Activated T-helper 1 cell treated with anti-CD3 and anti-CD28 coated beads, Interleukin-12 subunit alpha, Interleukin-12 subunit beta, Interleukin-2, Interleukin-4 antibody, amounts not matched to agents 30 ng/mL and 10 ng/mL and 1 ng/mL, durations not matched to agents 14 hours and 24 hours and 36 hours (primary cell): Measurements from ENCODE around the gene MACROH2A2. TPM values are rescaled to one million over a fixed set of nuclear protein-coding genes. Genes with fewer than 3 reads are reported as not detected.

Experiments used
- DNase-seq: peaks from one replicate; pipeline ENCODE4 v3.0.0; 2021; ENCODE audit warnings: low spot score
- H3K27ac Mint-ChIP-seq: one replicate; pipeline ENCODE4 v1.8.0; 2021; ENCODE audit warnings: mild to moderate bottlenecking, mixed read lengths
- H3K27me3 Mint-ChIP-seq: one replicate; pipeline ENCODE4 v1.8.0; 2022; ENCODE audit warnings: mild to moderate bottlenecking, moderate library complexity, mixed read lengths; ENCODE audit not compliant: insufficient read depth
- H3K36me3 Mint-ChIP-seq: one replicate; pipeline ENCODE4 v1.8.0; 2021; ENCODE audit warnings: low read depth, mixed read lengths
- H3K4me1 Mint-ChIP-seq: one replicate; pipeline ENCODE4 v1.8.0; 2021; ENCODE audit warnings: low read depth, mixed read lengths
- H3K4me3 Mint-ChIP-seq: one replicate; pipeline ENCODE4 v1.8.0; 2021; ENCODE audit warnings: mild to moderate bottlenecking, moderate library complexity, mixed read lengths
- H3K9me3 Mint-ChIP-seq: one replicate; pipeline ENCODE4 v1.8.0; 2021; ENCODE audit warnings: mixed read lengths
- intact Hi-C: fragments of 100-400 bp; cut with micrococcal nuclease; formaldehyde crosslinking; loops from one replicate; pipeline ENCODE4 v1.15.1; 2024
- total RNA-seq: library from RNA; stranded (reverse); gene quantifications from 2 replicates; pipeline ENCODE4 v1.2.3, GENCODE V29; 2022

MACROH2A2 gene
- total RNA-seq, 1 donor from 2014 or later = 3.4 TPM

GRCh38 chr10:70053218-70053840 is 683 bp downstream of the MACROH2A2 start:
- H3K27me3 Mint-ChIP-seq = peaks cover 55% of the 10 kb centered on the region
- H3K36me3 Mint-ChIP-seq = peaks cover 1% of the 10 kb centered on the region
- peaks cover 9% of the 10 kb centered on the region for H3K4me1 Mint-ChIP-seq
- no peaks in the 10 kb centered on the region for H3K9me3 Mint-ChIP-seq
- H3K4me3 Mint-ChIP-seq = peak overlapping the region; percentile 88
- no peak overlapping the region for H3K27ac Mint-ChIP-seq
- no peak for DNase-seq
- intact Hi-C loops = loop anchor here (5.0 kb wide), 1 partner anchor 481 kb away; the partner anchor contains the start of gene NEUROG3

DNA sequence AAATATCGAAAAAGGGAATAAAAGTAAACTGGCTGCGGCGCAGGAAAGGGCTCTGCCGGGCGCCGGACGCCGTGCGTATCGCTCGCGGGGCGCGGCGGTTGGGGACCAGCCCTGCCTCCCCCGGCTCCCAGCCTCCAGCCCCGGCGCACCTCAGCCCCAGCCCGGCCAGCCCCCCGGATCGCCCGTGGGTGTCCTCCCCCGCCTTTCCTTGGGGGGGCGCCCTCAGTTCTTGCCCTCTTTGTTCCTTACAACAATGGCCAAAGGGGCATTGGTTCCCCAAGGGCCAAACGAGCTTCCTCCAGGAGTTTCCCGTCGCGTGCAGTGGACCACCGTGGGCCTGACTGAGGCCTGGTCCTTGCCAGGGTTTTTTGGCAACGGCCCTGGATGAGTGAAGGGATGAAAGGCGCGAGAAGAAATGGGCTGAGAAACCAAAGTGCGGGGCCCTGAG is 1.2 kb downstream of the MACROH2A2 start:
- Mint-ChIP-seq H3K4me1 (peaks cover 9% of the 10 kb centered on the region), H3K36me3 (peaks cover 1% of the 10 kb centered on the region), H3K9me3 (no peaks in the 10 kb centered on the region), H3K27me3 (peaks cover 56% of the 10 kb centered on the region), H3K4me3 (peak overlapping the region; percentile 39), H3K27ac (no peak overlapping the region)
- no peak for DNase-seq
- intact Hi-C loops = loop anchor here (5.0 kb wide), 1 partner anchor 482 kb away; the partner anchor contains the start of gene NEUROG3

DNA sequence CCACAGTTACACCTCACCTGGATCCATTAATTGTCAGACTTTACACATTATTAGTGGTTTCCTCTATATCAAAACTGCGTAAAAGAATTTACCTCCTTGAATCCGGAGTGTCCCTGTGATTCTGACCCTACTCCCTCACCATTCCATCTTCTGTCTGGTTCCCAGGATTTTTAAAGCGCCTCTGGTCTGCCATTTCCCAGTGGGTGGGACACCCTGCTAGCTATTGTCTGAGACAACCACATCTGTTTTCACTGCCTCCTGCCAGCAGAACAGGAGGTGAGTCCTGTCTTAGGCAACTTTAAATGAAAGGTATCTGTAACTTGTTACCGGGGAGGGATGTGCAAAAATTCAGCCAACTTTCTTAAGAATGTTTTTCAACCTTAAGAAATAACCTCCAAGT is 2.3 kb downstream of the MACROH2A2 start:
- Mint-ChIP-seq H3K36me3 (peaks cover 1% of the 10 kb centered on the region), H3K4me3 (peak overlapping the region; percentile 56), H3K27me3 (peaks cover 49% of the 10 kb centered on the region), H3K9me3 (no peaks in the 10 kb centered on the region), H3K27ac (no peak overlapping the region), H3K4me1 (peaks cover 9% of the 10 kb centered on the region)
- DNase-seq = no peak
- intact Hi-C loops = loop anchor here (5.0 kb wide), 1 partner anchor 483 kb away; the partner anchor contains the start of gene NEUROG3

- intact Hi-C loops = no loop called here
- Mint-ChIP-seq H3K4me1 (peaks cover 9% of the 10 kb centered on the region), H3K27ac (no peak overlapping the region), H3K4me3 (no peak overlapping the region), H3K9me3 (no peaks in the 10 kb centered on the region), H3K36me3 (peaks cover 1% of the 10 kb centered on the region), H3K27me3 (peaks cover 48% of the 10 kb centered on the region)
- no peak for DNase-seq
These were observed 2.9 kb downstream of the MACROH2A2 start for GRCh38 chr10:70055550-70055949.

- H3K27ac Mint-ChIP-seq = no peak overlapping the region
- no peak for DNase-seq
- peaks cover 1% of the 10 kb centered on the region for H3K36me3 Mint-ChIP-seq
- peaks cover 5% of the 10 kb centered on the region for H3K4me1 Mint-ChIP-seq
- H3K9me3 Mint-ChIP-seq = no peaks in the 10 kb centered on the region
- no peak overlapping the region for H3K4me3 Mint-ChIP-seq
- intact Hi-C loops = no loop called here
- peaks cover 40% of the 10 kb centered on the region for H3K27me3 Mint-ChIP-seq
These were observed 4.7 kb downstream of the MACROH2A2 start for GRCh38 chr10:70057306-70057705.

- no peaks in the 10 kb centered on the region for H3K9me3 Mint-ChIP-seq
- no peak for DNase-seq
- H3K4me1 Mint-ChIP-seq = no peaks in the 10 kb centered on the region
- H3K36me3 Mint-ChIP-seq = no peaks in the 10 kb centered on the region
- intact Hi-C loops = no loop called here
- no peak overlapping the region for H3K27ac Mint-ChIP-seq
- no peak overlapping the region for H3K4me3 Mint-ChIP-seq
- peaks cover 22% of the 10 kb centered on the region for H3K27me3 Mint-ChIP-seq
These were observed 7.7 kb downstream of the MACROH2A2 start for GRCh38 chr10:70060389-70060788.

DNA sequence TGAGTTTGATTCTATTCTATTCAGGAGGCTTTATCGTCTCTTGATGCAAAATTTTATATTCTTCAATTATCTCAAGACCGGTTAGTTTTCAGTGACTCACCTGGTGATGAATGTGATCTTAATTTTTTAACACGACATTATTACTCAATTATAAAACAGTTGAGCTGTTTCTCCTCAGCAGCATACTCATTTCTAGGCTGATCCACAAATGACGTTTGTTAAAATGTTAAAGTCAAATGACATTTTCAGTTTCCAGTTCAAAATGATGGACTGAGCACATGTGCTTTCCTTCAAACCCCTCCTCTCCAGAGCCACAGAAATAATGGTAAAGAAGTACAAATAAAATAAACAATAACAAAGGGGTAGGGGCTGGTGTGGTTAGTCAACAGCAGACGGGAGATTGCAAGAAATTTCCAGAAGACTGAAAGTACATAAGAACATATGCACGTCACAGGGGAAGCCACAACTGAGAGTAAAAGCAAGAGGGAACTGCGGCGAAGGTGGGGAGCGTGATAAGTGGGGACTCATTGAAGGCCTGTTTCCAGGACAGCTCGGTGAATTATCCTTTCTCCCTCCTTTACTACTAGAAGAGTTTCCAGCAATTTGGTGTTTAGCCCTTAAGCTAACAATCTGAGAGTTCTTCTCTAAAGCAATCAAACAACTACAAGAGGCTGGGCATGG is 10.9 kb downstream of the MACROH2A2 start:
- Mint-ChIP-seq H3K9me3 (no peaks in the 10 kb centered on the region), H3K27ac (no peak overlapping the region), H3K27me3 (peaks cover 11% of the 10 kb centered on the region), H3K36me3 (no peaks in the 10 kb centered on the region), H3K4me3 (no peak overlapping the region), H3K4me1 (no peaks in the 10 kb centered on the region)
- DNase-seq = no peak
- intact Hi-C loops = no loop called here

GRCh38 chr10:70064486-70064885 is 11.8 kb downstream of the MACROH2A2 start:
- Mint-ChIP-seq H3K36me3 (no peaks in the 10 kb centered on the region), H3K27ac (no peak overlapping the region), H3K4me3 (no peak overlapping the region), H3K9me3 (no peaks in the 10 kb centered on the region), H3K4me1 (no peaks in the 10 kb centered on the region), H3K27me3 (peaks cover 13% of the 10 kb centered on the region)
- intact Hi-C loops = no loop called here
- no peak for DNase-seq

- intact Hi-C loops = no loop called here
- Mint-ChIP-seq H3K36me3 (no peaks in the 10 kb centered on the region), H3K4me3 (no peak overlapping the region), H3K9me3 (no peaks in the 10 kb centered on the region), H3K4me1 (no peaks in the 10 kb centered on the region), H3K27ac (no peak overlapping the region), H3K27me3 (peaks cover 9% of the 10 kb centered on the region)
- DNase-seq = no peak
These were observed 13.5 kb downstream of the MACROH2A2 start for GRCh38 chr10:70066190-70066589.

DNA sequence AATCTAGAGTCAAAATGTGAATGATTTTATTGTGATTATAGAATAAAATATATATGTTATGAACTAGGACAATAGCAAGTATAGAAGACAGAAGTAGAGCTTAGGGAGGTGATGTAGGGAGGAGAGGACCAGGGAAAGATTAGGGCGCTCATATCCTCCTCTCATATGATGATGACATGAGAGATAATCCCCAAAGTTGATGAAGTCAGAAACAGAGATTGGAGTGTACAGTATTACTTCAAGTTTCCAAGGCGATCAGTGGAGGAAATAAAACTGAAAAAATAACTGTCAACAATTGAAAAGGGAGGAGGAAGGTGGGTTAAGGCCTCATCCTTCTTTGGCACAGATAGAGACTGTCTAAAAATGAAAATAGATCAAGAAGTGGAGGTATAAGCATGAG is 14.9 kb downstream of the MACROH2A2 start:
- Mint-ChIP-seq H3K9me3 (no peaks in the 10 kb centered on the region), H3K4me3 (no peak overlapping the region), H3K27me3 (peaks cover 4% of the 10 kb centered on the region), H3K4me1 (no peaks in the 10 kb centered on the region), H3K36me3 (no peaks in the 10 kb centered on the region), H3K27ac (no peak overlapping the region)
- no peak for DNase-seq
- intact Hi-C loops = no loop called here

GRCh38 chr10:70068925-70069324 is 16.3 kb downstream of the MACROH2A2 start:
- no peaks in the 10 kb centered on the region for H3K9me3 Mint-ChIP-seq
- H3K4me3 Mint-ChIP-seq = no peak overlapping the region
- no peaks in the 10 kb centered on the region for H3K36me3 Mint-ChIP-seq
- no peak for DNase-seq
- peaks cover 4% of the 10 kb centered on the region for H3K27me3 Mint-ChIP-seq
- no peak overlapping the region for H3K27ac Mint-ChIP-seq
- H3K4me1 Mint-ChIP-seq = no peaks in the 10 kb centered on the region
- intact Hi-C loops = no loop called here

- Mint-ChIP-seq H3K27ac (no peak overlapping the region), H3K36me3 (no peaks in the 10 kb centered on the region), H3K4me1 (no peaks in the 10 kb centered on the region), H3K27me3 (peaks cover 5% of the 10 kb centered on the region), H3K9me3 (no peaks in the 10 kb centered on the region), H3K4me3 (no peak overlapping the region)
- no peak for DNase-seq
- intact Hi-C loops = no loop called here
These were observed 16.7 kb downstream of the MACROH2A2 start for GRCh38 chr10:70069346-70069745.

GRCh38 chr10:70070834-70071233 is 18.2 kb downstream of the MACROH2A2 start:
- H3K27ac Mint-ChIP-seq = no peak overlapping the region
- peaks cover 8% of the 10 kb centered on the region for H3K27me3 Mint-ChIP-seq
- intact Hi-C loops = no loop called here
- H3K4me3 Mint-ChIP-seq = no peak overlapping the region
- H3K9me3 Mint-ChIP-seq = no peaks in the 10 kb centered on the region
- DNase-seq = no peak
- H3K36me3 Mint-ChIP-seq = no peaks in the 10 kb centered on the region
- H3K4me1 Mint-ChIP-seq = no peaks in the 10 kb centered on the region
